Mesothelial cell of epicardium (in vitro differentiated cells): ENCODE results near the gene PXDC1. TPM values are rescaled to one million over a fixed set of nuclear protein-coding genes. Genes with fewer than 3 reads are reported as not detected.

Experiments used
- DNase-seq, 2 experiments: peaks; one replicate each; pipeline ENCODE4 v3.0.0; 2021; ENCODE audit warnings: low spot score in 2 of 2; ENCODE audit not compliant: unreplicated experiment in 2 of 2
- H3K27ac Mint-ChIP-seq: 2 replicates; pipeline ENCODE4 v1.8.0; 2021; ENCODE audit warnings: mixed read lengths
- H3K27me3 Mint-ChIP-seq: 2 replicates; pipeline ENCODE4 v1.8.0; 2021; ENCODE audit warnings: low read depth, mixed read lengths
- H3K36me3 Mint-ChIP-seq: 2 replicates; pipeline ENCODE4 v1.8.0; 2021; ENCODE audit warnings: mixed read lengths
- H3K4me1 Mint-ChIP-seq: 2 replicates; pipeline ENCODE4 v1.8.0; 2021; ENCODE audit warnings: mixed read lengths
- H3K4me3 Mint-ChIP-seq: 2 replicates; pipeline ENCODE4 v1.8.0; 2021; ENCODE audit warnings: mild to moderate bottlenecking, moderate library complexity, mixed read lengths
- H3K9me3 Mint-ChIP-seq: 2 replicates; pipeline ENCODE4 v1.8.0; 2021; ENCODE audit warnings: mixed read lengths
- CTCF ChIP-seq: fragments of 200-600 bp; sonication (generic); IDR thresholded peaks from one replicate; pipeline ENCODE4 v1.5.0; 2021; ENCODE audit warnings: antibody characterized with exemption; ENCODE audit not compliant: unreplicated experiment
- total RNA-seq: library from RNA; stranded (reverse); gene quantifications from 3 replicates; pipeline ENCODE4 v1.2.1, GENCODE V29; 2021

Gene PXDC1
- total RNA-seq, 1 donor from 2014 or later = 33.8 TPM

- Mint-ChIP-seq H3K9me3 (no peaks in the 10 kb centered on the region), H3K4me3 (peak overlapping the region; percentile 84), H3K27me3 (no peaks in the 10 kb centered on the region), H3K27ac (peak overlapping the region; percentile 94), H3K4me1 (peaks cover 50% of the 10 kb centered on the region), H3K36me3 (no peaks in the 10 kb centered on the region)
- DNase-seq = peak in 1 of 2 experiments; percentile 26
- no peak for TF ChIP-seq CTCF
These were observed 3.1 kb downstream of the PXDC1 start for GRCh38 chr6:3748208-3749066.

- Mint-ChIP-seq H3K4me3 (no peak overlapping the region), H3K4me1 (peaks cover 54% of the 10 kb centered on the region), H3K9me3 (no peaks in the 10 kb centered on the region), H3K27me3 (no peaks in the 10 kb centered on the region), H3K36me3 (no peaks in the 10 kb centered on the region), H3K27ac (peak overlapping the region; percentile 94)
- peak in 1 of 2 experiments; percentile 14 for DNase-seq
- TF ChIP-seq CTCF = no peak
These were observed 4.3 kb downstream of the PXDC1 start for GRCh38 chr6:3747100-3747737.

GRCh38 chr6:3746696-3747095 lies 4.8 kb downstream of the PXDC1 start:
- Mint-ChIP-seq H3K4me3 (no peak overlapping the region), H3K4me1 (peaks cover 57% of the 10 kb centered on the region)

GRCh38 chr6:3746119-3746691 lies 5.3 kb downstream of the PXDC1 start:
- no peak for TF ChIP-seq CTCF
- H3K4me3 Mint-ChIP-seq = no peak overlapping the region
- H3K9me3 Mint-ChIP-seq = no peaks in the 10 kb centered on the region
- DNase-seq = no peak
- H3K36me3 Mint-ChIP-seq = no peaks in the 10 kb centered on the region
- H3K27ac Mint-ChIP-seq = peak overlapping the region; percentile 17
- H3K27me3 Mint-ChIP-seq = no peaks in the 10 kb centered on the region
- peaks cover 57% of the 10 kb centered on the region for H3K4me1 Mint-ChIP-seq

More at GRCh38 chr6:3746696-3747095, 4.8 kb downstream of the PXDC1 start:
- Mint-ChIP-seq H3K27ac (no peak overlapping the region), H3K36me3 (no peaks in the 10 kb centered on the region), H3K27me3 (no peaks in the 10 kb centered on the region), H3K9me3 (no peaks in the 10 kb centered on the region)
- no peak for TF ChIP-seq CTCF
- DNase-seq = peak in 1 of 2 experiments; percentile 13

- DNase-seq = no peak
- Mint-ChIP-seq H3K9me3 (no peaks in the 10 kb centered on the region), H3K4me3 (no peak overlapping the region), H3K27ac (peak overlapping the region; percentile 17), H3K27me3 (no peaks in the 10 kb centered on the region), H3K36me3 (no peaks in the 10 kb centered on the region), H3K4me1 (peaks cover 57% of the 10 kb centered on the region)
- no peak for TF ChIP-seq CTCF
These were observed 5.9 kb downstream of the PXDC1 start for GRCh38 chr6:3745566-3746118.
